GM19193 (cell line): ENCODE results near the gene ETV6.

Source experiments
- POLR2A ChIP-seq: IDR thresholded peaks from 4 replicates; pipeline ENCODE4 v1.6.1; 2011; ENCODE audit not compliant: insufficient read depth, insufficient read length; ENCODE audit errors: extremely low read depth

ETV6 gene

DNA sequence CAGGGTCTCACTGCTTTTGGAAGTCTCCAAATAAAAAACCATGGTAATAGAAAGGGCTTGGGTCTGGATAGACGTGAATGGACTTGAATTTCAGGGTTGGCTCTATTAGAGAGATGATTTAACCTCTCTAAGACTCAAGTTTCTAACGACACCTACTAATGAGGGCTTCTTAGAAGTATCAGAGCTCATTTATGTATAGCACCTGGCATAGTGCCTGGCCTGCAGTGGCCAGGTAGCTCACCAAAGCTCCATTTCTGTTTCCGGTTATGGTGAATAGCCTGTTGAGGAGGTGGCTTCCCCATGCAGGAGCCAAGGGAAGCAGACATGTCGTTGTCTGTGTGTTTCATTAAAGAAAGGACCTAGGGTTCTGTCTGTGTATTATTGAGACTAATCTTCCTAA, 108.6 kb downstream of the ETV6 start:
- TF ChIP-seq POLR2A = peak; percentile 41

DNA sequence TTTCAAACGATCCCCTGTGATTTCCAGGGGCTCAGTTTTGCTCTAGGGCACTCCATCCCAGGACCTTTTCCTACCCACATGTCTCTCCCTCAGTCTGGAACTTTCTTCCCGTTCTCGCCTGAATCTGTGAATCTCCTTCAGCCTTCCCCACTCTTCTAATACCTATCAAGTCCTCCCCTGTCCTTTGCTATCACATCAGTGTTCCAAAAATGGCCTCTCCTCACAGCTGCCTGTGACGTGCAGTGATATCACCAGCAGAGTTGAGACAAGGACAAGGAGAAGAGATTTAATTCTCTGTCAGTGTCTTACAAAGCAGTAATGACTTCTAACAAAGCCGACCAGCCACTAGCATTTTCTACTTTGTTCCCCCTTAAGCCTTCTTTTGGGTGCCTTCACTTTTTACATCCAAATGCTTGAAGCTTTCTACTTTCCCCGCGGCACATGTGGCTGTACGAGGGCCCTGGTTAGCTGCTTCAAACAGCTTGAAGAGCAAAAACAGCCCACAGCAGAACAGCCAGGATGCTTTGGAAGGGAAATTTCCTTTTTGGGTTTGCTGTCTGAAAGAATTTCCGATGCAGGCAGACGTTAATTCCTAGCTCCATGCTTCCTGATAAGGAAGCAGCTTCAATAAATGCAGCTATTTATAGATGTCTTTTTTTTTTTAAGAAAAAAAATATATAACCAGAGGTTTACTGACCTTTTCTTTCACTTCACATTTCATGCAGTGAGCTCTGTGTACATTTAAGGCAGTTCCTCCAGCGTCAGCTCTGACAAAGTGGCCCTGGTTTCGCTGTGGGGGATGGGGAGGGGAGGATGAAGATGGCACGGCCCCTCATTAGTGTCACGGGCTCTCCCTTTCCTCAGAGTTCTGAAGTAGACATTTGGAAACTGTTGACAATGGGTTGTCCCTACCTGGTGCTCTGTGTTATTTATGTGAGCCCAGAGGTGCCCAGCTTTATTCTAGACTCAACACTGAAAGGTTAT, 109.3 kb downstream of the ETV6 start:
- TF ChIP-seq POLR2A = peak; percentile 50

DNA sequence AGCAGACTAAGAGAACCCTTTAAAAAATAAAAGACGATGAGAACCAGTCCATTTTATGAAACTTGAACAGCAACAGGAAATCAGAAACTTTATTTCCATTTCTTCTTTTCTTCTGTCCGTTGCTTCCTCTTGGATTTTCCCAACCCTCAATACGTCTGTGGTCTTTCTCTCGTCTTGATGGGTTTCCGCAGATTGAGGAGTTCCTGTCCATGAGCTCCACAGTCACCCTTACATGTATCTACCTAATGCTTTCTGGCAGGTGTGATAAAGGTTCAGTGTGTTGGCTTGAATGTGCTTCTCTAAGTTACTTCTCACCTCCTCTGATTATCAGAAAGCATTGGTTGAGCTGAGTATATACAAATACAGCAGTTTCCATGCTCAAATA, 110.0 kb downstream of the ETV6 start:
- TF ChIP-seq POLR2A = no peak

DNA sequence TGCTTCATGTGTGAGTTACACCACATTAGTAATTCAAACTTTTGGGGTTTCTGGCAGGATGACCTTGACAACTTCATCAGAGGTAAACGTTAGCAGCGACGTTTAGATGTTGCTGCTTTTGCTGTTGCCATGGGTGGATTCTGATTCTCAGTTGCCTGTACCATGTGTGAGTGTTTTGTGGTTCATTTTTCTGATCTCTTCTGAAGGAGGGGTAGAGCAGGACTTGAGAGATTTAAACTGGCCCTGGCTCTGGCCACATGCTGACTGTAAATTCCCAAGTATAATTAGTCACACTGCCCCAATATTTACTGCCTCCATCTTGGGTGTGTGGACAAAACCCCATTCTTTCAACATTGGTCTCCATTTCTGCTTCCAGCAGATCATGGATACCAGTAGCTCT, 110.4 kb downstream of the ETV6 start:
- TF ChIP-seq POLR2A = no peak

DNA sequence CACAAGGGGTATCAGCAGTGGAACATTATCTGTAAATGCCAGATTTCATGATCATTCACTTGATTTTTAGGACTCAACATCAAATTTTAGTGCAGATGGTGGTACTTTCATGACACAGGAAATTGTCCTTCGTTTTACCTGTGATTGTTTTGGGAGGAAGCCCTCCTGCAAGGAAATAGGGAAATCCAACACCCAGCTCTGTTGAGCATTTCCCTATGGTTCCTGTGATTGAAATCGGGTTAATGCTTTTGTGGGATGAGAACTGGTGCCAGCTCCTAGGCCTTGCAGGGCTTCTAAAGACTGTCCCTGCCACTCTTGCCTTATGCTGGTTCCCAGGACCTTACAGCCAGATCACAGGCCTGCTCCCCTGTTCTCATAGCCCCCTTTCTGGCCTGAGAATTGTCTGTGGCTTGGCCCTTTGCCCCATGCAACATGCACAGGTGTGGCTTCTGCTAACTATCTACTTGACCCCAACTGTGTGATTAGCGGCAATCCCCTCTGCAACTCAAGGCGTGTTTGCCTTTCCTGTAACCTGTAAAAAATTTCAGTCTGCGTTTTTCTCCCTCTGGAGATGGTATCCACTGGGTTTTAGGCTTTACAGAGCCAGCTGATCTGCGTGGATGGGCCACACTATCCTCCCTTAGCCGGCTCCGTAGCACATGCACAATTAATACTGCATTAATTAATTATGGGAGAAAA, 112.5 kb downstream of the ETV6 start:
- TF ChIP-seq POLR2A = peak; percentile 43

DNA sequence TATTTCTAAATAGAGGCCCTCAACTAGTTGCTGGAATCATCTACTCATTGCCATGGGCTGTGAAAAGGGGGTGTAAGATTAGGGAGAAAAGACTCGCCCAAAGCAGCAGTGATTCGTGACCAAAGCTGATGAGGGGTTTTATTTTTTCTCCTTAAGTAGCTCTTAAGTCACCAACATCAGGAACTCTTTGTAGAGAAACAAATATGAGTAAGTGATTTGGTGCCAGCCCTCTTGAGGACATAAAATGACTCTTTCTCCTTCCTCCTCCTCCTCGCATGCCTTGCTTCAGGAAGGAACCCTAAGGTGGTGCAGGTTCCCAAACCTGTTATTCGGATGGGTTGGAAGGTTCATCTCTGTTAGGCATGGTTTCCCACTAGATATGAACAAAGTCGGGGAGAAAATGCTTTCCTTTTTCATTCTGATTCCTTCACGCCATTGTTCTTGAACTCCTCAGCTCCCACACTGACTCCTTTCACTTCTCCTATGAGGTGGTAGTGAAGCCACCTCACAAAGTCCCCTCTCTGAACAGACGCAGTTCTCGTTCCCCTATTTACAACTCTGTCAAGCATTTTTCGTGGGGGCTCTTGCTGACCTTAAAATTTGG, 113.4 kb downstream of the ETV6 start:
- no peak for TF ChIP-seq POLR2A

DNA sequence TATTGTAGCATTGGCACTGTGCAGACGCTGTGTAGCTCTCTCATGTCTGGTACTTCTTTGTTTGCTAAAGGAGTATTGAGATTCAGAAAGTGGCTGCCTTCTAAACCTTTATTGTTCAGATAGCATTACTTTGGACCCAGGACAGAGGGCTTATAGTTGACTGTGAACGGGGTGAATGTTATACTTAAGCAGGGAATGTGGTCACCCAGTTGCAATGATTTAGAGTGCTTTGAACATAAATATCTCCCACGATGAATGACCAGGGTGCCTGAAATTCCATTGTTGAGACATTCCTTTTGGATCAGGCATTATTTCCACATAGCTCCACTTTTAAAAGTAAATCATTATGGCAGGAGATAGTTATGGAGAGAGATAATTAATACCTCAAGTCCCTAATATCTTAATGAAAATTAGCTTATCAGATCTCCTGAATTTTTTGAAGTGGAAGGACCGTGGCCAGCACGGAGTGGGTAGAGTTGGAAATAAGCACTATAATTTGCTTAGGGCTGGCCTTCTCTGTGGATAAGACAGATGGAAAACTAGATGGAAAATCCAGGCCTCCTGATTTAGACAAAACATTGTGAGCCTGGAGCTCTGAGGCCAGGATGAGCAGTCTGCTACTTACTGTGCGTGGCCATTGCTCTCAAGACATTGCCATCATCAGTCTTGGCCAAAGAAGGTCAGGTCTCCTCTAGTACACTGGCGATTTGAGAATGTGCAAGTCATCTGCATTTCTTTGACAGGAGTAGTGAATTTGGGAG, 114.5 kb downstream of the ETV6 start:
- TF ChIP-seq POLR2A = no peak

DNA sequence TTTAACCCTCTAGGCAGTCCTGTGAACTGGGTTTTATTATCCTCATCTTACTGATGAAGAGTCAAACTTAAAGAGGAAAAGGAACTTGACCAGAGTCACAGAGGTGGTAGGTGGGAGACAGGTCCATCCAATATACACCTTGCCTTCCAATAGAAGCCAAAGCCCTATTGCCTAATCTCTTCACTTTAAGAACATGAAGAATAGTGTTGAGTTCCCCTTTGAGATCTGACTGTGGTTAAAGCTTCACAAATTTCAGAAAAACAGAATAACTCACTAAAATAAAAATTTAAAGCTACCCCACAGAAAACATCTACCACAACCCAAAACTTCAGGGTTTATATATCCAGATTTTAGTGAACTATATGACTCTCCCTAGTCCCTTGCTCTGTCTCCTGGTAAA, 115.4 kb downstream of the ETV6 start:
- no peak for TF ChIP-seq POLR2A

DNA sequence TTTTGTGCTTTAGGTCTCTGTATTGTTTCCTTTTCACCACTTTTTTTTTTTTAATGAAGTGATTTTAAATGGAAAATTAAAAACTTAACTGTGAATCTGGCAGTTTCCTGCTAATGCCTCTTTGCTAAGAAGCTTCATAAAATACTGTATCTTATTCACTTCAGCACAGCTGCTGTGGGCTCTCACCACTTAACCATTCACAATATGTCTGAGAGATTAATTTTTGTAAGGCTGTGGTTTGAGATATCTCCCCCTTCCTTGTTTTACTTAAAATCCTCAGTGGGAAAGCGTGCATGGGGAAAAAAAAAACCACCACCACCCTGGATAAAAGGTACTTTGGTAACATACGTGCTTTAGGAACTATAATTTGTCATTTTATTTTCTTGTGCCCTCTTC, 115.9 kb downstream of the ETV6 start:
- TF ChIP-seq POLR2A = no peak

DNA sequence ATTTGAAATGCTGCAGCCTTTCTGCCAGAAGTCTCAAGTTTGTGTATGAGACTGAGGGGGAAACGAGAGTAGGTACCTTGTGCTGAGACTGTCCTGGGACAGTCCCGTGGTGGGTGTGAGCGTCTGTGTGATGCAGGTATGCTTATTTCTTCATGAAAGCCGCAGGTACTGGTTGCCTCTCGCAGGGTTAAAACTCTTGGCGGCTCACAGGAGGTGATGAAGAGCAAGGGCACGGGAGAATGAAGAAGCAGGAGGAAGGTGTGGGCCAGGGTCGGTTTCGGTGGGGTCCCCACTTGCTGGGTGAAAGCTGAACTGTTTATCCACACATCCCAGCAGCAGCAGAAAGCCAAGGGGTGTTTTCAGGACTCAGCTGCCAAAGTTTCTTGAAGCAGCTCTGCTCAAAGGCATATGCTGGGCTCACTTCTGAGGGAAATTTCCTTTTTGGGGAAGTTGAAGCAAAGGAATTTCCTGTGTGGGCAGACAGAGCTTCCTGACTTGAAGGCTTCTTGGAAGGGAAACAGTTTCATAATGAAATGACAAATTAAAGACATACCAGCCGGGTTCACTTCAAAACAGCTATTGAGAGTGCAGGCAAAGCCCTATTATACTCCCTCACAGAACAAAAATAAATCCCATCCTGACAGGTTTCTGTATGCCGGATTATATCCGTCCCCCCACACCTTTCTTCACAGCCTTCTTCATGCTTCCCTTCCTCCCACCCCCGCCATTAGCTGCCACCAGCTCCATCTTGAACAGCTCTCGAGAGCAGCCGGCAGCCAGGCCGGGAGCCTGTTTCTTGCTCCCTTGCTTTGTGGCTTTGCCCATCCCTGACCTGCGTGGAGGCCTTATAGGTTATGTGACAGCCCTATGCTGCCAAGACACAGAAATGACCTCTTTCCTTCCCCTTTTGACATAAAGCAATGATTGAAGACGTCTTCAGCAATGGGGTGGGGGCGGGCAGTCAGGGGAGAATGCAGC, 116.6 kb downstream of the ETV6 start:
- peak; percentile 53 for TF ChIP-seq POLR2A

DNA sequence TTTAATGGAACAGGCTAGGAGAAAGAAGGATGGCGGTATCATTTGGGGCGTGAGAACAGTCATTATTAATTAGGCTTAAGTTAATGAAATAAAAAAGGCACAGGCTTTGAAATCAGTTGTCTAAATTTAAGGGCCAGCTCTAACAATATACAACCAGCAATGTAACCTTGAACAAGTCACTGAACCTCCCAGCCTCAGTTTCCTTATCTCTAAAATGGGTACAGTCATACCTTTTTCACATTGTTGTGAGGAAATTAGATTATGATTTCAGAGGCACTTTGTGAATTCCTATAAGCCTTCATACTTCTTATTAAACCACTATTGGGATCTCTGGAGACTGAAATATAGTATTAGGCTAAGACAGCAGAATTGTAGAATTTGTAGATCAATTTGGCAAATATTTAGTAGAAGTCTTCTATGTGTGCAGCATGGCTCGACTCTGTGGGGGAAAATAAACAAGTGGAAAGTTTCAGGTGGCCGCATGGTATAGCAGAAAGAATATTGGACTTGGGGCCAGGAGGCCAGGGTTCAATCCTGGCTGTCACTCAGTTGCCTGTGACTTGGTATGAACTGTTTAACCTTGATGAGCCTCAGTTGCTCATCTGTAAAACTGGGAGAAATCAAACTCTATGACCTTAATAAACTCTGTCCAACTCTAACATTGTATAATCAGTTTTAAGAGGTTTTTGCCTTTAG, 117.7 kb downstream of the ETV6 start:
- no peak for TF ChIP-seq POLR2A

DNA sequence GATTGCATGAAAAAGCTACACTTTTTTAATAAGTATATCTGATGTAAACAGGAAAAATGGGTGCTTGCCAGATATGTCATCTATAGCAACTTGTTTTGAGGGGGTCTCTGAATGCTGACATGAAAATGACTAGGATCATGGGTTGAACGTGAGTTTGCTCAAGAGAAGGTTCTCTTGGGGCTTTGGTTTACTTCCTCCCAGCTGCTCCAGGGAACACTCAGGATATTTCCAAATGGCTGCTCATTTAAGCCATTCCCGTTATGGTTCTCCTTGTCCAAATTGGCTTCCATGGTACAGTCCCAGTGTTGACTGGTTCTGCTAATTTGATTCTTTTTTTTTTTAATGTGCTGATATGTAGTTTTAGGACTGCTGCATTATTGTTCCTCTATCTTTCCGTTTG, 118.3 kb downstream of the ETV6 start:
- TF ChIP-seq POLR2A = no peak

DNA sequence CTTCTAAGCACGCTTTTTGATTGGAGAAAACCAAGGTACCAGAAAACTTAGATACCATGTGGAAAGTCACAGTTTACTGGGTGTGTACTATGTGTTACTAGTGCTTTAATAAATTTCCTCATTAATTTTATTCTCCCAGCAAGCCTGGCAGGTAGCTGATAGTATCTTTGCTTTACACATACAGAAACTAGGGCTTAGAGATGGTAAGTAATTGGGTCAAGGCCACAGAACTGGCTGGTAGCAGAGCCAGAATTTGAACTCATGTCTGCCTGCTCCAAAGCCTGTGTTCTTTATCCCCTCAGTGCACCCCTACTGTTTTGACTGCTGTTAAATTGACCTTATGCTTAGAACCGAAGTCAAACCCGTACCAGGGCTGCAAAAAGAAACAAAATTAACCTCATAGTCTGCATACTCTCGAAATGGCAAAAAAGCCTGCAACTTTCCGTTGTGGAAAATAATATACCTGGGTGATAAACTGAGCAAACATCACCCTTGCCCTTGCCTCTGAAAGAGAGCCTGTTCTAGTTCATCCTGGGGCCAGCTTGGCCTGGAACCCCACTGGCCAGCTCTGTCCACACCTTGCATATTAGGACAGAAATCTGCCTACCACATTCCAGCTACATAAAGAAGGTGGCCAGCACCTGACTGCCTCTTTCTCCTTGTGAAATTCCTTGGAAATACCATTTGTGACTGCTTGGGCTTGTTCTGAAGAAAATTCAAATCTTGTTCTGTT, 118.9 kb downstream of the ETV6 start:
- TF ChIP-seq POLR2A = no peak
